HG02885 (cell line): ENCODE measurements around the gene CELF4.

Experiments used
- ATAC-seq: cut with Tn5 transposase; IDR thresholded peaks from one replicate; pipeline ENCODE4 v1.9.1; 2021; ENCODE audit warnings: mild to moderate bottlenecking; ENCODE audit not compliant: unreplicated experiment, poor library complexity

Gene CELF4

GRCh38 chr18:37532917-37533316 lies 32.7 kb downstream of the CELF4 start:
- ATAC-seq = no peak

GRCh38 chr18:37529863-37530262 lies 35.7 kb downstream of the CELF4 start:
- ATAC-seq = peak; percentile 98

- ATAC-seq = no peak
These were observed 36.3 kb downstream of the CELF4 start for GRCh38 chr18:37529296-37529695.

GRCh38 chr18:37527395-37527794 lies 38.2 kb downstream of the CELF4 start:
- ATAC-seq = peak; percentile 43

- no peak for ATAC-seq
These were observed 40.4 kb downstream of the CELF4 start for GRCh38 chr18:37525262-37525585.

- ATAC-seq = no peak
These were observed 40.9 kb downstream of the CELF4 start for GRCh38 chr18:37524498-37525261.

GRCh38 chr18:37524139-37524497 lies 41.5 kb downstream of the CELF4 start:
- ATAC-seq = no peak

GRCh38 chr18:37521510-37522465 lies 43.8 kb downstream of the CELF4 start:
- ATAC-seq = no peak

- ATAC-seq = no peak
These were observed 45.1 kb downstream of the CELF4 start for GRCh38 chr18:37520508-37520907.

- ATAC-seq = no peak
These were observed 46.0 kb downstream of the CELF4 start for GRCh38 chr18:37519510-37520135.

GRCh38 chr18:37516361-37516853 lies 49.2 kb downstream of the CELF4 start:
- ATAC-seq = no peak

GRCh38 chr18:37514953-37515352 lies 50.6 kb downstream of the CELF4 start:
- ATAC-seq = no peak

GRCh38 chr18:37512400-37512799 lies 53.2 kb downstream of the CELF4 start:
- ATAC-seq = no peak

- ATAC-seq = no peak
These were observed 53.8 kb downstream of the CELF4 start for GRCh38 chr18:37511721-37512298.

- ATAC-seq = no peak
These were observed 56.0 kb downstream of the CELF4 start for GRCh38 chr18:37509600-37509999.

- no peak for ATAC-seq
These were observed 57.4 kb downstream of the CELF4 start for GRCh38 chr18:37508207-37508606.

- no peak for ATAC-seq
These were observed 58.4 kb downstream of the CELF4 start for GRCh38 chr18:37507239-37507638.

- ATAC-seq = no peak
These were observed 59.6 kb downstream of the CELF4 start for GRCh38 chr18:37506001-37506400.

GRCh38 chr18:37505321-37505720 lies 60.3 kb downstream of the CELF4 start:
- no peak for ATAC-seq

GRCh38 chr18:37502601-37503000 lies 63.0 kb downstream of the CELF4 start:
- ATAC-seq = no peak

- ATAC-seq = no peak
These were observed 63.6 kb downstream of the CELF4 start for GRCh38 chr18:37502036-37502435.
